ENCODE data around the gene CLEC7A.

The CLEC7A gene

DNA sequence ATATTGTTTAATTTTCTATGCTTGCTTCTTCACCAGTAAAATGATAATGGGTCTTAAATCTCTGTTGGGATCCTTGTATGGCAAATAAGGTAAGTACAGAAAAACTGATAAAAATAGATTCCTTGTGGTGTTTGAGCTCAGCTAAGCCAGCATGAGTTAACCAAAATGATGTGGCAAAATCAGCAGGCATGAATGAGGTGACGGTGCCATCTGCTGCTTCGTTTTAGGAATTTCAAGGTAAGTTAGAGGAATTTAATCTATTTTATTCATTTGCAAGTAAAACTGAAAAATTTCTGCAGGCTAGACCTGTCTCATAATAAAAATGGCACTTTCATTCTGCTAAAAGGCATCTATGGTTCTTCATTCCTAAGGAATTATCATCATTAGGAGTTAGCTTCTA, 10.0 kb upstream of the CLEC7A start:
- peak; percentile 69 for DNase-seq (ENCODE audit: low read depth, low spot score)

- DNase-seq (ENCODE audit: low read depth, low spot score): peak; percentile 9
Measured at GRCh38 chr12:10136637-10137205, 6.7 kb upstream of the CLEC7A start.

GRCh38 chr12:10135126-10135525, 5.1 kb upstream of the CLEC7A start:
- DNase-seq (ENCODE audit: low read depth, low spot score): no peak

- DNase-seq (ENCODE audit: low read depth, low spot score): no peak
Measured at GRCh38 chr12:10132850-10133370, 2.9 kb upstream of the CLEC7A start.

- DNase-seq (ENCODE audit: low read depth, low spot score): no peak
Measured at GRCh38 chr12:10131111-10131690, 1.2 kb upstream of the CLEC7A start.

- no peak for DNase-seq (ENCODE audit: low read depth, low spot score)
Measured at GRCh38 chr12:10128687-10129086, 1.3 kb downstream of the CLEC7A start.

GRCh38 chr12:10126413-10126812, 3.6 kb downstream of the CLEC7A start:
- DNase-seq (ENCODE audit: low read depth, low spot score): no peak

DNA sequence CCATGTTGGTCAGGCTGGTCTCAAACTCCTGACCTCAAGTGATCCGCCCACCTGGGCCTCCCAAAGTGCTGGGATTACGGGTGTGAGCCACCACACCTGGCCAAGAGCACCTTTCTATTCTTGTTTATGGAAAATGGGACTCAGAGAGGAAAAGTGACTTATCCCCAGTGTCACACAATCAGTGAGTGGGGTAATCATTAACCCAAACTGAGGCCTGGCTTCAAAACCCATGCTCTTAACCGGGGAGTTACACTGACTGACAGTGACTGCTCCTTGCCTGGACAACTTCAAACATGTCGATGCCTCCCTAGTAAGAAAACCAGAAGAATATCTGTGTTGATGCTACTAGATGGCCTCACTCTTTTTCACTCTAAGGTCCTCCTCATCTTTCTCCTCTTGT, 7.3 kb downstream of the CLEC7A start:
- no peak for DNase-seq (ENCODE audit: low read depth, low spot score)

DNA sequence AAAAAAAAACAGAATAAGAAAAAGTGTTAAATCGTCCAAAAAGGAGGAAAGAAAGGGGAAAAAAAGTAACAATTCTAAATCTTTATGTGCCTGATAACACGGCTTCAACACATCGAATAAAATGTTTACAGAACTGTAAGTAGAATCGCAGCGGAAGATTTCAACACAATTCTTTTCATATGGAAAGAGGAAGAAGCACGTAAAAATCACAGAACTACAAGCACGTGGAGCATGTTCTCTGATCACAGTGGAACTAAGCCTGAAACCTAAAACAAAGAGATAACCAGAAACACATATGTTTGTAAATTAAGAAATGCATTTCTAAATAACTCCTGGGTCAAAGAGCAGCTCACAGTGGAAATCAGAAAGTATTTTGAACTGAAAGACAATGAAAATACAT, 8.7 kb downstream of the CLEC7A start:
- no peak for DNase-seq (ENCODE audit: low read depth, low spot score)

DNA sequence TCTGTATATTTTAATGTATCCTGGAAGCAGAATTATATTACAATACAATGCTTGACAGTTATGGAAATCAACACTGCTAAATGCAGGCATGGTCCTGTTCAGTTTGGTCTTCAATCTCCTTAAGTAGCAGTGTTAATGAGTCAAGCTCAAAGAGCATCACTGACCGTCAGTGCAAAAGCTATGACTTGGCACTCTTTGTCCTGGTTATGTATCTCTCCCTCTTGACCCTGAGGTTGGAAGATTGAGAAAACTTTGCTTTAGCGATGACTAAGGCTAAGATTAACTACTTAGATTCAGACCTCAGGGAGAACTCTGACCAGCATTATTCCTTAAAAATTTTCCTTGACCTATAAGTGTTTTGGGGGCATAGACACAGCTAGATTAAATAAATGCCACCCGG, 10.9 kb downstream of the CLEC7A start:
- DNase-seq (ENCODE audit: low read depth, low spot score): no peak

- DNase-seq (ENCODE audit: low read depth, low spot score): no peak
Measured at GRCh38 chr12:10115890-10116289, 14.1 kb downstream of the CLEC7A start.

DNA sequence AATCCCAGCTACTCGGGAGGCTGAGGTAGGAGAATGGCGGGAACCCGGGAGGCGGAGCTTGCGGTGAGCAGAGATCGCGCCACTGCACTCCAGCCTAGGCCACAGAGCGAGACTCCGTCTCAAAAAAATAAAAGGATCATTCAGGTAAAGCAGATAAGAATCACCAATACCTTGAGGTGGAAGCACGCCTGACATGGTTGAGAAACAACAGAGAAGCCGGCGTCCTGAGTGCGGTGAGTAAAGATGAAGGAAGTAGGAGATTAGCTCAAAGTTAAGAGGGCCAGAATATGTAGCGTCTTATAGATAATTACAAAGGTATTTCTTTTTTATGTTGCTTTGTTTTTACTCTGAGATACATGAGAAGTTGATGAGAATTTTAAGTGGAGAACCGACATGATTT, 14.7 kb downstream of the CLEC7A start:
- DNase-seq (ENCODE audit: low read depth, low spot score): no peak

DNA sequence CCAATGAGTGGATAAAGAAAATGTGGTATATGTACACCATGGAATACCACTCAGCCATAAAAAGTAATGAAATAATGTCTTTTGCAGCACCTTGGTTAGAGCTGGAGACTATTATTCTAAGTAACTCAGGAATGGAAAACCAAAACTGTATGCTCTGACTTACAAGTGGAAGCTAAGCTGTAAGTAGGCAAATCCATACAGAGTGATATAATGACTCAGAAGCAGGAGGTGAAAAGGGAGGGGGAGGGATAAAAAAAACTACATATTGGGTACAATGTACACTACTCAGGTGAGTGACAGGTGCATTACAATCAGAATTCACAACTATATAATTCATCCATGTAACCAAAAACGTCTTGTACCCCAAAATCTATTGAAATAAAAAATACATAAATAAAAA, 16.1 kb downstream of the CLEC7A start:
- DNase-seq (ENCODE audit: low read depth, low spot score): no peak

GRCh38 chr12:10113075-10113474, 16.9 kb downstream of the CLEC7A start:
- DNase-seq (ENCODE audit: low read depth, low spot score): no peak

DNA sequence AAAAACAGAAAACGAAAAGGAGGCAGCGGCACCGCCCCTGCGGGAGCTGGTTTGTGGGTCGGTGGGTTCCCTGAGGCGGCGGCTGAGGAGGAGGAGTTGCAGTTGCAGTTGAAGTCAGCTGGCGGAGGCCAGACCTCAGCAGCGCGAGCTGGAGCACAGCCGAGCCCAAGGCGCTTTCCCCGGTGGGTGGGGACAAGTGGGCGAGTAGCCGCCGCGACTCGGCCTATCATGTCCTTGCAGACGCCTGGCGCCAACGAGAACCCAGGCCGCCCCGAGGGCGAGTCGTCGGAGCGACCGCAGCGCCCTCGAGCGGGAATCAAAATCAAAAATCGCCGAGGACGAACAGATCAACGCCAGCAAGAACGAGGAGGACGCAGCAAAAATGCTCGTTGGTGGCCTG, 18.5 kb downstream of the CLEC7A start:
- no peak for DNase-seq (ENCODE audit: low read depth, low spot score)

- no peak for DNase-seq (ENCODE audit: low read depth, low spot score)
Measured at GRCh38 chr12:10110256-10110844, 19.6 kb downstream of the CLEC7A start.

DNA sequence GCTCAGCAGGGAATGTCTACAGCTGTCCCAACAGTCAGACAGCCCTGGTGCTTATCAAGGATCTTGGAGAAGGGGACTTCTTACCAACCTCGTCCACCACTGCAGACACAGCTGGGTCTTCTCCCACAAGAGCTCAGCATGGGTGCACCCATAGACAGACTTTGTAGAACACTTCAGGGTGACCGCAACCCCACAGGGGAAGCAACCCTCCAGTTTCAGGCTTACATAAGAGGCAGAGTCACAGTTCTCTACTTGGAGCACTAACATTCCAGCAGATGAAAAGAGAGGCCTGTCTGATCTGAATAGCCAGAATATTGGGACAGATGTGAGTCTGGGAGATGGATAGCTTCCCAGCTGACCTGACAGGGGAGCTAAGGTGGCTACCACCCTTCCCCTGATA, 27.7 kb downstream of the CLEC7A start:
- no peak for DNase-seq (ENCODE audit: low read depth, low spot score)

GRCh38 chr12:10101648-10102220, 28.3 kb downstream of the CLEC7A start:
- no peak for DNase-seq (ENCODE audit: low read depth, low spot score)

GRCh38 chr12:10101042-10101579, 28.9 kb downstream of the CLEC7A start:
- peak; percentile 53 for DNase-seq (ENCODE audit: low read depth, low spot score)

DNA sequence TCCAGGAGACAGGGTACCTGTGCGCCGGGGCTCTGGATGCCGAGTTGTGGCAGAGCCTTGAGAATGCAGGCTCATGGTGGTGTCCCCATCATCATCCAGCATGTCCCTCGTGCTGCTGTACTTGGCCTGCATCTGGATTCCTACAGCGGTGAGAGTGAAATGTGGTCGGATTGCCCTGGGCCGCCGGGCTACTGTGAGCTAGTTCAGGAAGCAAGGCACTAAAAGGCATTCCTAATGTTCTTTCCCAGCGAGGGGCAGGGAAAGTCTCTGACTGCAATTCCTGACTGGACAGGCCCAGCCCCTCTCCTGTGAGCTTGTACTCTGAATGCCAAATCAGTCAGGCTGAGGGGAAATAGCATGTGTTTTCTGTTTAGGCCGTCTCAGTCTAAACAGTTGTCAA, 31.2 kb downstream of the CLEC7A start, which contains the start of gene CLEC1A:
Gene CLEC1A (minus strand): TSS at position 195 of the 400 bp plus-strand sequence. CDS start 63 bp downstream, at position 132.
- DNase-seq (ENCODE audit: low read depth, low spot score): peak; percentile 21

DNA sequence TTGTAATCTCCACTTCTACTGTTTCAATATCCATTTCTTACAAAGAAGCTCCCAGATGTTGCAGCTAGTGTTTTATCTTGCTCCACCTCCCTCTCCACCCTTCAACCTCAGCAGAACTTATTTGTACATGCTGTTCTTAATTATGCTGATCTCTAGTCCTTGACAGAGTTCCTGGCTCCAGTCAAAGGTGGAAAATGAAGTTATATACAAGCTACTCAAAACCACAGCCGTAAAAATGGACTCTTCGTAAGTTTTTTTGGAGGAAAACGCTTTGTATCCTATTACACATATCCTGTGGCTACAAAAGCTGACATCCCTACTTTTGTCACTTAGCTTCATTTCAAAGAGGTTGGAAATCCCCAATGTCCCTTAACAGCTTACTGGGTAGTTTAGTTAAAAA, 32.5 kb downstream of the CLEC7A start:
- DNase-seq (ENCODE audit: low read depth, low spot score): no peak

DNA sequence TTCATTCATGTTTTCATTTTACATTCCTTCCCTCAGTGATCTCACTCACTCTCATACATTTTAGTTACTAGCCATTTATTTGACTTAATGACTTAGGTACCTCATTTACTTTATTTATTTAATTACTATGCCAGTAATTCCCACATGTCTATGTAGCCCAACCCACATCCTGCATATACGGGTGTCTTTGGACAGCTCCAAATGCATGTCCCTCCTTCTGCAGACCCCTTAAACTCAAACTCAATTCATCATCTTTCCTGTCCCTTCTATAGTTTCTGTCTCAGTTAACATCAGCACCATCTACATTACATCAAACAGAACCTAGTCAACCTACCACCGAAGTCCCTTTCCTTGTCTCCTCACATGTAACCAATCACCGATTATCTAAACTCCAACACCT, 34.0 kb downstream of the CLEC7A start:
- no peak for DNase-seq (ENCODE audit: low read depth, low spot score)

All from astrocyte of the hippocampus (primary cell).